ENCODE data around the gene CDHR2.

CDHR2 gene

DNA sequence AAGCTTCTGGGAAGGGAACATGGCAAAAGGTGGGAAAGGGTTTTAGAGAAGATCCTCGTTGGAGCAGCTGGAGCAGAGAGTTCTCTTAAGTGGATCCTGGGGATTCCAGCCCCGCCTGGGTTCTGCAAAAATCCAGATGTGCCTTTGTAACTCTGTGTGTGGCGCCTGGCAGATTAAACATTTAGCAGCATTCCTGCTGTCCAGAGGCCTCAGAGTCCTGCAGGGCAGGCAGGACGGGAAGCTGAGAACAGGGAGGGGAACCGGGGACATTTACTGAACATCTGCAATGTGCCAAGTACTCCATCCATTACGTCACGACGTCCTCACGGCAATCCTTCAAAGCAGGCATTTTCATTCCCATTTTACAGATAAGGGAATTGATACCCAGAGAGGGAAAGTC is 87.3 kb downstream of the CDHR2 start:
- no peaks in the 10 kb centered on the region for H3K4me1 ChIP-seq (ENCODE audit: low read length)
- no peaks in the 10 kb centered on the region for H4K20me1 ChIP-seq (ENCODE audit: insufficient read depth, low read length)
- H2AFZ ChIP-seq (ENCODE audit: low read length) = no peak overlapping the region
- no peaks in the 10 kb centered on the region for H3K9me2 ChIP-seq (replicated peaks; ENCODE audit: insufficient read depth, low read length)
- no peak overlapping the region for H3K27ac ChIP-seq (ENCODE audit: low read length)
- H3K9ac ChIP-seq (ENCODE audit: low read length) = no peak overlapping the region
- TF ChIP-seq EZH2phosphoT487 (IDR thresholded peaks at IDR 0.05; ENCODE audit: low read length) (no peak), EZH2 (optimal IDR thresholded peaks at IDR 0.05; ENCODE audit: low read depth, low read length) (no peak)
- TF ChIP-seq, protein P1, sequence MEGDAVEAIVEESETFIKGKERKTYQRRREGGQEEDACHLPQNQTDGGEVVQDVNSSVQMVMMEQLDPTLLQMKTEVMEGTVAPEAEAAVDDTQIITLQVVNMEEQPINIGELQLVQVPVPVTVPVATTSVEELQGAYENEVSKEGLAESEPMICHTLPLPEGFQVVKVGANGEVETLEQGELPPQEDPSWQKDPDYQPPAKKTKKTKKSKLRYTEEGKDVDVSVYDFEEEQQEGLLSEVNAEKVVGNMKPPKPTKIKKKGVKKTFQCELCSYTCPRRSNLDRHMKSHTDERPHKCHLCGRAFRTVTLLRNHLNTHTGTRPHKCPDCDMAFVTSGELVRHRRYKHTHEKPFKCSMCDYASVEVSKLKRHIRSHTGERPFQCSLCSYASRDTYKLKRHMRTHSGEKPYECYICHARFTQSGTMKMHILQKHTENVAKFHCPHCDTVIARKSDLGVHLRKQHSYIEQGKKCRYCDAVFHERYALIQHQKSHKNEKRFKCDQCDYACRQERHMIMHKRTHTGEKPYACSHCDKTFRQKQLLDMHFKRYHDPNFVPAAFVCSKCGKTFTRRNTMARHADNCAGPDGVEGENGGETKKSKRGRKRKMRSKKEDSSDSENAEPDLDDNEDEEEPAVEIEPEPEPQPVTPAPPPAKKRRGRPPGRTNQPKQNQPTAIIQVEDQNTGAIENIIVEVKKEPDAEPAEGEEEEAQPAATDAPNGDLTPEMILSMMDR (IDR thresholded peaks at IDR 0.05; ENCODE audit: low read length) = no peak
- peaks cover 68% of the 10 kb centered on the region for H3K27me3 ChIP-seq (replicated peaks; ENCODE audit: insufficient read depth, low read length)
- no peak overlapping the region for H3K4me2 ChIP-seq (ENCODE audit: low read depth, low read length)
- H3K36me3 ChIP-seq (replicated peaks; ENCODE audit: insufficient read depth, low read length) = no peaks in the 10 kb centered on the region
- no peak for DNase-seq
- H3K4me3 ChIP-seq (ENCODE audit: low read length) = no peak overlapping the region
- no peaks in the 10 kb centered on the region for H3K79me2 ChIP-seq (ENCODE audit: low read length)
- H3F3A ChIP-seq (ENCODE audit: insufficient read depth, low read length) = no peaks in the 10 kb centered on the region
- H3K9me3 ChIP-seq (replicated peaks; ENCODE audit: insufficient read depth, low read length) = no peaks in the 10 kb centered on the region

DNA sequence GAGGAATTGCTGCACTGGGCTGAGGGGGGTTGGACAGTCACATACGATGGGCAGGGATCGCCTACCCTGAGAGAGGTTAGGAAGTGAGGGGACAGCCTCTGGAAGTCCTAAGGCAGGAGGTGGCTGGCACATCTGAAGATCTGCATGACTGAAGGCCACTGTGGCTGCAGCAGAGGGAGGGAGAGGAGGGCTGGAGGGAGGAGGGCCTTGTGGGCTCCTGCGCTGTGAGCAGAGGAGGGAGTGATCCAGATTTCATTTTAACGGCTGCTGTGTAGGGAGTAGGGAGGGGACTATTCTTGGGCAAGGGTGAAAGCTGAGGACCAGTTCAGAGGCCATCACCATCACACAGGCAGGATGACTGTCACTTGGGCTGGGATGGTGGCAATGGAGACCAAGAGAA is 88.4 kb downstream of the CDHR2 start:
- Histone ChIP-seq H3K9ac (ENCODE audit: low read length) (no peak overlapping the region), H3K4me2 (ENCODE audit: low read depth, low read length) (no peak overlapping the region), H3K27ac (ENCODE audit: low read length) (no peak overlapping the region), H3K9me3 (replicated peaks; ENCODE audit: insufficient read depth, low read length) (no peaks in the 10 kb centered on the region), H4K20me1 (ENCODE audit: insufficient read depth, low read length) (no peaks in the 10 kb centered on the region), H3F3A (ENCODE audit: insufficient read depth, low read length) (no peaks in the 10 kb centered on the region), H2AFZ (ENCODE audit: low read length) (no peak overlapping the region), H3K9me2 (replicated peaks; ENCODE audit: insufficient read depth, low read length) (no peaks in the 10 kb centered on the region), H3K36me3 (replicated peaks; ENCODE audit: insufficient read depth, low read length) (no peaks in the 10 kb centered on the region), H3K27me3 (replicated peaks; ENCODE audit: insufficient read depth, low read length) (peaks cover 58% of the 10 kb centered on the region), H3K4me3 (ENCODE audit: low read length) (no peak overlapping the region), H3K79me2 (ENCODE audit: low read length) (no peaks in the 10 kb centered on the region), H3K4me1 (ENCODE audit: low read length) (no peaks in the 10 kb centered on the region)
- TF ChIP-seq, protein P1 (IDR thresholded peaks at IDR 0.05; ENCODE audit: low read length) = no peak
- no peak for TF ChIP-seq EZH2 (optimal IDR thresholded peaks at IDR 0.05; ENCODE audit: low read depth, low read length)
- no peak for TF ChIP-seq EZH2phosphoT487 (IDR thresholded peaks at IDR 0.05; ENCODE audit: low read length)
- DNase-seq = no peak

DNA sequence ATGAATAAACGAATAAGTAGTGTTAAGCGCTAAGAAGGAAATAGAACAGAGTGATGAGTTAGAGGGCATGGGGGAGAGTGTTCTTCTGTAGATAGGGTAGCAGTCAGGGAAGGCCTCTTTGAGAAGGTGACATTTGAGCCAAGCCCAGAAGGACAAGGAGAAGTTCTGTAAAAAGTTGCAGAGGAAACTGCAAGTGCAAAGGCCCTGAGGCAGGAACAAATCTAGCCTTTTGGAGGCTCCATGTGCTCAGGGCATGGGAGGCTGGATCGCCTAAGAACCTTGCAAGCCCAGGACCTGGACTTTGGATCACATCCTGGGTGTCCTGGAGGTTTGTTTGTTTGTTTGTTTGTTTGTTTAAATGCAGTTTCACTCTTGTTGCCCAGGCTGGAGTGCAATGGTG is 89.3 kb downstream of the CDHR2 start:
- peaks cover 49% of the 10 kb centered on the region for H3K27me3 ChIP-seq (replicated peaks; ENCODE audit: insufficient read depth, low read length)
- no peaks in the 10 kb centered on the region for H3K9me3 ChIP-seq (replicated peaks; ENCODE audit: insufficient read depth, low read length)
- no peaks in the 10 kb centered on the region for H3K79me2 ChIP-seq (ENCODE audit: low read length)
- no peak overlapping the region for H2AFZ ChIP-seq (ENCODE audit: low read length)
- TF ChIP-seq, protein P1 (IDR thresholded peaks at IDR 0.05; ENCODE audit: low read length) = no peak
- TF ChIP-seq EZH2phosphoT487 (IDR thresholded peaks at IDR 0.05; ENCODE audit: low read length) (no peak), EZH2 (optimal IDR thresholded peaks at IDR 0.05; ENCODE audit: low read depth, low read length) (no peak)
- H3K36me3 ChIP-seq (replicated peaks; ENCODE audit: insufficient read depth, low read length) = no peaks in the 10 kb centered on the region
- H3K4me3 ChIP-seq (ENCODE audit: low read length) = no peak overlapping the region
- H3K9ac ChIP-seq (ENCODE audit: low read length) = no peak overlapping the region
- DNase-seq = no peak
- no peak overlapping the region for H3K4me2 ChIP-seq (ENCODE audit: low read depth, low read length)
- no peaks in the 10 kb centered on the region for H3K4me1 ChIP-seq (ENCODE audit: low read length)
- H3K27ac ChIP-seq (ENCODE audit: low read length) = no peak overlapping the region
- H3F3A ChIP-seq (ENCODE audit: insufficient read depth, low read length) = no peaks in the 10 kb centered on the region
- H4K20me1 ChIP-seq (ENCODE audit: insufficient read depth, low read length) = no peaks in the 10 kb centered on the region
- H3K9me2 ChIP-seq (replicated peaks; ENCODE audit: insufficient read depth, low read length) = no peaks in the 10 kb centered on the region

Data from MM.1S (cell line).